Measurements from ENCODE around the gene NLRP13.

DNA sequence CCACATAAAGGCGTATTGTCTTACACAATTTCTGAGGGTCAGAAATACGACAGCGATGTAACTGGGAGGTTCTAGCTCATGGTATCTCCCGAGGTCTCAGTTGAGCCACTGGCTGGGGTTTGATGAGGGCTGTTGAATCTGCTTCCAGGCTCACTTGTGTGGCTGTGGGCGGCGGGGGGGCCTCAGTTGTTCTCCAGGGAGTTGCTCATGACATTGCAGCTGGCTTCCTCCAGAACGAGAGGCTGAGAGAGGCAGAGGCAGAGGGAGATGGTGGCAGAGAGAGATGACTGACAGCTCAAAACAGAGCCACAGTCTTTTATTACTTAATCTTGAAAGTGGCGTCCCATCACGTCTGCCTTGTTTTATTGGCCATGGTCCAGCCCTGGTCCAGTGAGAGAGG, 48.3 kb upstream of the NLRP13 start:
- TF ChIP-seq, protein P1, sequence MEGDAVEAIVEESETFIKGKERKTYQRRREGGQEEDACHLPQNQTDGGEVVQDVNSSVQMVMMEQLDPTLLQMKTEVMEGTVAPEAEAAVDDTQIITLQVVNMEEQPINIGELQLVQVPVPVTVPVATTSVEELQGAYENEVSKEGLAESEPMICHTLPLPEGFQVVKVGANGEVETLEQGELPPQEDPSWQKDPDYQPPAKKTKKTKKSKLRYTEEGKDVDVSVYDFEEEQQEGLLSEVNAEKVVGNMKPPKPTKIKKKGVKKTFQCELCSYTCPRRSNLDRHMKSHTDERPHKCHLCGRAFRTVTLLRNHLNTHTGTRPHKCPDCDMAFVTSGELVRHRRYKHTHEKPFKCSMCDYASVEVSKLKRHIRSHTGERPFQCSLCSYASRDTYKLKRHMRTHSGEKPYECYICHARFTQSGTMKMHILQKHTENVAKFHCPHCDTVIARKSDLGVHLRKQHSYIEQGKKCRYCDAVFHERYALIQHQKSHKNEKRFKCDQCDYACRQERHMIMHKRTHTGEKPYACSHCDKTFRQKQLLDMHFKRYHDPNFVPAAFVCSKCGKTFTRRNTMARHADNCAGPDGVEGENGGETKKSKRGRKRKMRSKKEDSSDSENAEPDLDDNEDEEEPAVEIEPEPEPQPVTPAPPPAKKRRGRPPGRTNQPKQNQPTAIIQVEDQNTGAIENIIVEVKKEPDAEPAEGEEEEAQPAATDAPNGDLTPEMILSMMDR (conservative IDR thresholded peaks at IDR 0.05; ENCODE audit: low read length), result no peak
- no peak for TF ChIP-seq EZH2phosphoT487 (IDR thresholded peaks at IDR 0.05; ENCODE audit: borderline replicate concordance)
